WTC11 (cell line): Measurements from ENCODE around the gene SMOC1.

Source experiments
- CBFB ChIP-seq: sonication (generic); formaldehyde crosslinking; IDR thresholded peaks from 2 replicates; pipeline ENCODE4 v1.8.1; 2022; ENCODE audit warnings: mild to moderate bottlenecking, low read depth, missing genetic modification reagents
- CREB1 ChIP-seq: sonication (generic); formaldehyde crosslinking; IDR thresholded peaks from 2 replicates; pipeline ENCODE4 v1.8.0; 2023; ENCODE audit warnings: mild to moderate bottlenecking, missing genetic modification reagents
- ESRRA ChIP-seq: sonication (generic); formaldehyde crosslinking; IDR thresholded peaks from 2 replicates; pipeline ENCODE4 v1.8.1; 2022; ENCODE audit warnings: mild to moderate bottlenecking, missing genetic modification reagents, borderline replicate concordance
- IRF2 ChIP-seq: sonication (generic); formaldehyde crosslinking; IDR thresholded peaks from 2 replicates; pipeline ENCODE4 v1.8.0; 2022; ENCODE audit warnings: low read depth, missing genetic modification reagents, borderline replicate concordance
- NFE2L1 ChIP-seq: sonication (generic); formaldehyde crosslinking; IDR thresholded peaks from 2 replicates; pipeline ENCODE4 v1.8.1; 2023; ENCODE audit warnings: missing genetic modification reagents
- TF ChIP-seq, protein P1 (sequence below): fragments of 200-600 bp; IDR thresholded peaks from 2 replicates; pipeline ENCODE4 v1.8.0; 2022; ENCODE audit warnings: antibody characterized with exemption
- TF ChIP-seq, protein P2 (sequence below): sonication (generic); formaldehyde crosslinking; IDR thresholded peaks from 2 replicates; pipeline ENCODE4 v1.8.0; 2022; ENCODE audit warnings: mild to moderate bottlenecking, missing genetic modification reagents
- TF ChIP-seq, protein P3 (sequence below): sonication (generic); formaldehyde crosslinking; IDR thresholded peaks from 2 replicates; pipeline ENCODE4 v1.8.0; 2022; ENCODE audit warnings: missing genetic modification reagents
- TF ChIP-seq, protein P4 (sequence below): sonication (generic); formaldehyde crosslinking; IDR thresholded peaks from 2 replicates; pipeline ENCODE4 v1.8.1; 2023; ENCODE audit warnings: mild to moderate bottlenecking, missing genetic modification reagents, moderate library complexity

DNA sequence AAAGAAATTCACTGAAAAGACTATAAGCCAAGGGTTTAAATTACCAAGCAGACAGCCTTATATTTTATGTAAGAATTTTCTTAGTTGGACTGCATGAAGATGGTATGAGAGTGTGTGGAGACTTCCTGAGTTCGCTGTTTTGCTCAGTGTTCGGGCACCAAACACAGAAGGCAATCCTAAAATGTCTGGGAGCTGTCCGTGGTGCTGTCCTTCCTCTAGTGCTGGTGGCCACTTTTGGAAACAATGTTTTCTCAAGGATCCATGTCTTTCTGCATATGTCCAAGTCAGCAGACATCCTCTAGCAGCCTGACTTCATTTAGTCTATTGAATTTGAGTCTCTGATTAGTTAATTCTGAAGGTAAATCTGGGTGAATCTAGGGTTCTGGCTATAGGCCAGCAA, 173.8 kb downstream of the SMOC1 start:
- TF ChIP-seq, protein P1, sequence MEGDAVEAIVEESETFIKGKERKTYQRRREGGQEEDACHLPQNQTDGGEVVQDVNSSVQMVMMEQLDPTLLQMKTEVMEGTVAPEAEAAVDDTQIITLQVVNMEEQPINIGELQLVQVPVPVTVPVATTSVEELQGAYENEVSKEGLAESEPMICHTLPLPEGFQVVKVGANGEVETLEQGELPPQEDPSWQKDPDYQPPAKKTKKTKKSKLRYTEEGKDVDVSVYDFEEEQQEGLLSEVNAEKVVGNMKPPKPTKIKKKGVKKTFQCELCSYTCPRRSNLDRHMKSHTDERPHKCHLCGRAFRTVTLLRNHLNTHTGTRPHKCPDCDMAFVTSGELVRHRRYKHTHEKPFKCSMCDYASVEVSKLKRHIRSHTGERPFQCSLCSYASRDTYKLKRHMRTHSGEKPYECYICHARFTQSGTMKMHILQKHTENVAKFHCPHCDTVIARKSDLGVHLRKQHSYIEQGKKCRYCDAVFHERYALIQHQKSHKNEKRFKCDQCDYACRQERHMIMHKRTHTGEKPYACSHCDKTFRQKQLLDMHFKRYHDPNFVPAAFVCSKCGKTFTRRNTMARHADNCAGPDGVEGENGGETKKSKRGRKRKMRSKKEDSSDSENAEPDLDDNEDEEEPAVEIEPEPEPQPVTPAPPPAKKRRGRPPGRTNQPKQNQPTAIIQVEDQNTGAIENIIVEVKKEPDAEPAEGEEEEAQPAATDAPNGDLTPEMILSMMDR = no peak
- TF ChIP-seq, protein P2, sequence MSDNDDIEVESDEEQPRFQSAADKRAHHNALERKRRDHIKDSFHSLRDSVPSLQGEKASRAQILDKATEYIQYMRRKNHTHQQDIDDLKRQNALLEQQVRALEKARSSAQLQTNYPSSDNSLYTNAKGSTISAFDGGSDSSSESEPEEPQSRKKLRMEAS (CRISPR knock-in tag) = no peak
- no peak for TF ChIP-seq CREB1 (CRISPR knock-in tag)
- TF ChIP-seq IRF2 (CRISPR knock-in tag) = no peak
- 0 out of 2 replicates have a peak, but pooled peaks have one; percentile 28 for TF ChIP-seq NFE2L1 (CRISPR knock-in tag)
- TF ChIP-seq, protein P3, sequence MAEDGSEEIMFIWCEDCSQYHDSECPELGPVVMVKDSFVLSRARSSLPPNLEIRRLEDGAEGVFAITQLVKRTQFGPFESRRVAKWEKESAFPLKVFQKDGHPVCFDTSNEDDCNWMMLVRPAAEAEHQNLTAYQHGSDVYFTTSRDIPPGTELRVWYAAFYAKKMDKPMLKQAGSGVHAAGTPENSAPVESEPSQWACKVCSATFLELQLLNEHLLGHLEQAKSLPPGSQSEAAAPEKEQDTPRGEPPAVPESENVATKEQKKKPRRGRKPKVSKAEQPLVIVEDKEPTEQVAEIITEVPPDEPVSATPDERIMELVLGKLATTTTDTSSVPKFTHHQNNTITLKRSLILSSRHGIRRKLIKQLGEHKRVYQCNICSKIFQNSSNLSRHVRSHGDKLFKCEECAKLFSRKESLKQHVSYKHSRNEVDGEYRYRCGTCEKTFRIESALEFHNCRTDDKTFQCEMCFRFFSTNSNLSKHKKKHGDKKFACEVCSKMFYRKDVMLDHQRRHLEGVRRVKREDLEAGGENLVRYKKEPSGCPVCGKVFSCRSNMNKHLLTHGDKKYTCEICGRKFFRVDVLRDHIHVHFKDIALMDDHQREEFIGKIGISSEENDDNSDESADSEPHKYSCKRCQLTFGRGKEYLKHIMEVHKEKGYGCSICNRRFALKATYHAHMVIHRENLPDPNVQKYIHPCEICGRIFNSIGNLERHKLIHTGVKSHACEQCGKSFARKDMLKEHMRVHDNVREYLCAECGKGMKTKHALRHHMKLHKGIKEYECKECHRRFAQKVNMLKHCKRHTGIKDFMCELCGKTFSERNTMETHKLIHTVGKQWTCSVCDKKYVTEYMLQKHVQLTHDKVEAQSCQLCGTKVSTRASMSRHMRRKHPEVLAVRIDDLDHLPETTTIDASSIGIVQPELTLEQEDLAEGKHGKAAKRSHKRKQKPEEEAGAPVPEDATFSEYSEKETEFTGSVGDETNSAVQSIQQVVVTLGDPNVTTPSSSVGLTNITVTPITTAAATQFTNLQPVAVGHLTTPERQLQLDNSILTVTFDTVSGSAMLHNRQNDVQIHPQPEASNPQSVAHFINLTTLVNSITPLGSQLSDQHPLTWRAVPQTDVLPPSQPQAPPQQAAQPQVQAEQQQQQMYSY (CRISPR knock-in tag) = no peak
- TF ChIP-seq CBFB = no peak
- TF ChIP-seq, protein P4, sequence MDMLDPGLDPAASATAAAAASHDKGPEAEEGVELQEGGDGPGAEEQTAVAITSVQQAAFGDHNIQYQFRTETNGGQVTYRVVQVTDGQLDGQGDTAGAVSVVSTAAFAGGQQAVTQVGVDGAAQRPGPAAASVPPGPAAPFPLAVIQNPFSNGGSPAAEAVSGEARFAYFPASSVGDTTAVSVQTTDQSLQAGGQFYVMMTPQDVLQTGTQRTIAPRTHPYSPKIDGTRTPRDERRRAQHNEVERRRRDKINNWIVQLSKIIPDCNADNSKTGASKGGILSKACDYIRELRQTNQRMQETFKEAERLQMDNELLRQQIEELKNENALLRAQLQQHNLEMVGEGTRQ (CRISPR knock-in tag) = no peak
- no peak for TF ChIP-seq ESRRA
